BE2C (cell line): ENCODE data around the gene ST7L.
"Not testable (repeated sequence)": the region's sequence is repeated elsewhere in the genome, so short reads cannot be mapped to it uniquely, and the experiment has no call there.

Source experiments
- DNase-seq: peaks from one replicate; pipeline ENCODE4 v3.0.0-alpha.2; 2020
- H3K27me3 ChIP-seq: fragments of 250-450 bp; sonication (Bioruptor Pico); 2 replicates; pipeline ENCODE4 v1.5.1; 2020; ENCODE audit warnings: mild to moderate bottlenecking
- H3K36me3 ChIP-seq: fragments of 250-450 bp; sonication (Bioruptor Pico); 2 replicates; pipeline ENCODE4 v1.5.1; 2020; ENCODE audit warnings: mild to moderate bottlenecking
- H3K4me1 ChIP-seq: fragments of 250-450 bp; sonication (Bioruptor Pico); 2 replicates; pipeline ENCODE4 v1.5.1; 2020
- H3K4me3 ChIP-seq: 2 replicates; pipeline ENCODE4 v1.5.1; 2011; ENCODE audit warnings: low read depth, low read length
- H3K9me3 ChIP-seq: fragments of 250-450 bp; sonication (Bioruptor Pico); 2 replicates; pipeline ENCODE4 v1.5.1; 2020
- CTCF ChIP-seq: IDR thresholded peaks from 2 replicates; pipeline ENCODE4 v1.5.1; 2012; ENCODE audit warnings: mild to moderate bottlenecking, low read depth, low read length

The ST7L gene

GRCh38 chr1:112625696-112626095, 6.8 kb upstream of the ST7L start:
- TF ChIP-seq CTCF: no peak
- Histone ChIP-seq H3K36me3 (peaks cover 10% of the 10 kb centered on the region), H3K4me3 (no peak overlapping the region), H3K9me3 (no peaks in the 10 kb centered on the region), H3K27me3 (no peaks in the 10 kb centered on the region), H3K4me1 (no peaks in the 10 kb centered on the region)
- peak; percentile 39 for DNase-seq

- DNase-seq, H3K36me3 ChIP-seq, H3K4me1 ChIP-seq, H3K27me3 ChIP-seq, H3K9me3 ChIP-seq, H3K4me3 ChIP-seq: not testable (repeated sequence)
These were observed 5.6 kb upstream of the ST7L start for GRCh38 chr1:112624493-112624892.

- H3K4me3 ChIP-seq: peak overlapping the region; percentile 88
- no peaks in the 10 kb centered on the region for H3K9me3 ChIP-seq
- H3K36me3 ChIP-seq: 0 out of 2 replicates have a peak, but pooled peaks cover 4% of the 10 kb centered on the region
- H3K4me1 ChIP-seq: no peaks in the 10 kb centered on the region
- DNase-seq: peak; percentile 12
- H3K27me3 ChIP-seq: no peaks in the 10 kb centered on the region
- no peak for TF ChIP-seq CTCF
These were observed 1.4 kb upstream of the ST7L start for GRCh38 chr1:112620377-112620695.

GRCh38 chr1:112619518-112620376, 806 bp upstream of the ST7L start, which contains the start of gene CAPZA1:
Gene CAPZA1, plus strand, starts transcription at chr1:112619832. Its CDS starts 13 bp downstream, at chr1:112619845.
- H3K4me1 ChIP-seq: no peaks in the 10 kb centered on the region
- TF ChIP-seq CTCF: no peak

GRCh38 chr1:112618114-112618720, 724 bp downstream of the ST7L start:
- 0 out of 2 replicates have a peak, but pooled peaks have one; percentile 3 for TF ChIP-seq CTCF
- Histone ChIP-seq H3K27me3 (no peaks in the 10 kb centered on the region), H3K4me3 (peak overlapping the region; percentile 88), H3K4me1 (no peaks in the 10 kb centered on the region), H3K36me3 (peaks cover 16% of the 10 kb centered on the region), H3K9me3 (no peaks in the 10 kb centered on the region)
- no peak for DNase-seq

More at GRCh38 chr1:112619518-112620376, 806 bp upstream of the ST7L start, which contains the start of gene CAPZA1:
- peak; percentile 93 for DNase-seq
- H3K9me3 ChIP-seq: no peaks in the 10 kb centered on the region
- 0 out of 2 replicates have a peak, but pooled peaks cover 5% of the 10 kb centered on the region for H3K36me3 ChIP-seq
- H3K27me3 ChIP-seq: no peaks in the 10 kb centered on the region
- H3K4me3 ChIP-seq: peak within 1 kb of the TSS; percentile 88

- Histone ChIP-seq H3K9me3 (no peaks in the 10 kb centered on the region), H3K4me3 (no peak overlapping the region), H3K36me3 (peaks cover 46% of the 10 kb centered on the region), H3K4me1 (no peaks in the 10 kb centered on the region), H3K27me3 (no peaks in the 10 kb centered on the region)
- peak; percentile 19 for DNase-seq
- peak; percentile 64 for TF ChIP-seq CTCF
These were observed 4.4 kb downstream of the ST7L start for GRCh38 chr1:112614460-112615065.
